Ishikawa (cell line): Measurements from ENCODE around the gene NDUFA13.

Source experiments
- RAD21 ChIP-seq: IDR thresholded peaks from 2 replicates; pipeline ENCODE4 v1.6.1; 2012; ENCODE audit warnings: low read depth
- REST ChIP-seq: IDR thresholded peaks from 2 replicates; pipeline ENCODE4 v1.6.1; 2012; ENCODE audit warnings: low read depth, mild to moderate bottlenecking
- TCF12 ChIP-seq: IDR thresholded peaks from 2 replicates; pipeline ENCODE4 v1.6.1; 2012; ENCODE audit warnings: low read depth
- YY1 ChIP-seq: IDR thresholded peaks from 2 replicates; pipeline ENCODE4 v1.6.1; 2012; ENCODE audit warnings: low read depth

- TF ChIP-seq YY1 (no peak), RAD21 (no peak), REST (no peak), TCF12 (no peak)
Measured at GRCh38 chr19:19502808-19503602, 13.0 kb upstream of the NDUFA13 start.
